Smooth muscle cell (in vitro differentiated cells): ENCODE measurements around the gene DPP10. TPM values are rescaled to one million over a fixed set of nuclear protein-coding genes. Genes with fewer than 3 reads are reported as not detected.

Experiments used
- DNase-seq: peaks from one replicate; lab custom pipeline; 2025; ENCODE audit not compliant: unreplicated experiment; lab: John Stamatoyannopoulos, UW
- H2AFZ ChIP-seq: fragments of 200-600 bp; sonication (generic); 2 replicates; pipeline ENCODE4 v1.6.0; 2016; ENCODE audit warnings: antibody characterized with exemption, low read depth, mild to moderate bottlenecking
- H3F3A ChIP-seq: fragments of 200-600 bp; sonication (generic); 2 replicates; pipeline ENCODE4 v1.6.0; 2017; ENCODE audit warnings: antibody characterized with exemption, low read depth
- H3K27ac ChIP-seq: fragments of 200-600 bp; sonication (generic); 2 replicates; pipeline ENCODE4 v1.5.1; 2016; ENCODE audit warnings: low read depth, mild to moderate bottlenecking
- H3K27me3 ChIP-seq: fragments of 200-600 bp; sonication (generic); 2 replicates; pipeline ENCODE4 v1.6.1; 2016; ENCODE audit warnings: low read depth, mild to moderate bottlenecking
- H3K36me3 ChIP-seq: fragments of 200-600 bp; sonication (generic); 2 replicates; pipeline ENCODE4 v1.5.1; 2016; ENCODE audit warnings: low read depth
- H3K4me1 ChIP-seq: fragments of 200-600 bp; sonication (generic); 2 replicates; pipeline ENCODE4 v1.5.1; 2016; ENCODE audit warnings: low read depth
- H3K4me2 ChIP-seq: fragments of 200-600 bp; sonication (generic); 2 replicates; pipeline ENCODE4 v1.6.0; 2016; ENCODE audit warnings: mild to moderate bottlenecking
- H3K4me3 ChIP-seq: fragments of 200-600 bp; sonication (generic); 2 replicates; pipeline ENCODE4 v1.5.1; 2016; ENCODE audit warnings: mild to moderate bottlenecking
- H3K79me2 ChIP-seq: fragments of 200-600 bp; sonication (generic); 2 replicates; pipeline ENCODE4 v1.6.0; 2016; ENCODE audit warnings: low read depth, mild to moderate bottlenecking
- H3K9ac ChIP-seq: fragments of 200-600 bp; sonication (generic); 2 replicates; pipeline ENCODE4 v1.6.0; 2016; ENCODE audit warnings: low read depth
- H3K9me3 ChIP-seq: fragments of 200-600 bp; sonication (generic); replicated peaks from 2 replicates; pipeline ENCODE4 v1.5.1; 2016; ENCODE audit warnings: low read depth
- H4K20me1 ChIP-seq: fragments of 200-600 bp; sonication (generic); 2 replicates; pipeline ENCODE4 v1.6.0; 2016; ENCODE audit warnings: low read depth
- CTCF ChIP-seq: fragments of 200-600 bp; sonication (generic); IDR thresholded peaks from 2 replicates; pipeline ENCODE4 v1.5.1; 2017; ENCODE audit warnings: borderline replicate concordance, mild to moderate bottlenecking, antibody characterized with exemption; ENCODE audit not compliant: insufficient read depth, poor library complexity, severe bottlenecking
- WGBS: methylation state at CpG from one replicate; pipeline ENCODE4 v1.1.7; 2016; ENCODE audit warnings: low lambda C conversion rate; 5-methylcytosine and 5-hydroxymethylcytosine counted together
- polyA plus RNA-seq: library from polyadenylated mRNA; unstranded; fragments of >200 nt; fragmentation: Nextera tagmentation; extraction: Ambion mirVana; gene quantifications from 2 replicates; pipeline ENCODE4 v1.2.1, GENCODE V29; 2016
- total RNA-seq: library from RNA; depleted of rRNA; stranded (reverse); fragments of >200 nt; gene quantifications from 2 replicates; pipeline ENCODE4 v1.2.3, GENCODE V29; 2014

The DPP10 gene
- total and polyA plus RNA-seq, 2 experiments from 2014 or later, result 3.6 TPM; not detected in 1

GRCh38 chr2:114525955-114526354 is 83.5 kb downstream of the DPP10 start:
- no peaks in the 10 kb centered on the region for H3K79me2 ChIP-seq
- no peak overlapping the region for H3K4me2 ChIP-seq
- no peaks in the 10 kb centered on the region for H3K36me3 ChIP-seq
- H3K9me3 ChIP-seq, result no peaks in the 10 kb centered on the region
- H3K4me3 ChIP-seq, result no peak overlapping the region
- no peak overlapping the region for H3K27ac ChIP-seq
- no peak overlapping the region for H3K9ac ChIP-seq
- H3F3A ChIP-seq, result no peaks in the 10 kb centered on the region
- H3K27me3 ChIP-seq, result peaks cover 67% of the 10 kb centered on the region
- no peak overlapping the region for H2AFZ ChIP-seq
- WGBS, result 91% methylated on average over 4 of the region's 4 CpGs
- TF ChIP-seq CTCF, result no peak
- DNase-seq, result no peak
- no peaks in the 10 kb centered on the region for H4K20me1 ChIP-seq
- no peaks in the 10 kb centered on the region for H3K4me1 ChIP-seq

- no peaks in the 10 kb centered on the region for H3K79me2 ChIP-seq
- no peaks in the 10 kb centered on the region for H3F3A ChIP-seq
- no peaks in the 10 kb centered on the region for H4K20me1 ChIP-seq
- no peak for DNase-seq
- no peaks in the 10 kb centered on the region for H3K4me1 ChIP-seq
- H3K4me3 ChIP-seq, result no peak overlapping the region
- H3K27me3 ChIP-seq, result peaks cover 67% of the 10 kb centered on the region
- TF ChIP-seq CTCF, result no peak
- H3K9me3 ChIP-seq, result no peaks in the 10 kb centered on the region
- H2AFZ ChIP-seq, result no peak overlapping the region
- no peak overlapping the region for H3K9ac ChIP-seq
- H3K36me3 ChIP-seq, result no peaks in the 10 kb centered on the region
- WGBS, result 80% methylated on average over 1 of the region's 1 CpG
- H3K4me2 ChIP-seq, result no peak overlapping the region
- no peak overlapping the region for H3K27ac ChIP-seq
These were observed 84.4 kb downstream of the DPP10 start for GRCh38 chr2:114526841-114527240.

- Histone ChIP-seq H3K9ac (no peak overlapping the region), H3K27ac (no peak overlapping the region), H2AFZ (no peak overlapping the region), H3F3A (no peaks in the 10 kb centered on the region), H3K27me3 (peaks cover 67% of the 10 kb centered on the region), H3K36me3 (no peaks in the 10 kb centered on the region), H4K20me1 (no peaks in the 10 kb centered on the region), H3K4me2 (no peak overlapping the region), H3K4me3 (no peak overlapping the region), H3K9me3 (no peaks in the 10 kb centered on the region), H3K79me2 (no peaks in the 10 kb centered on the region), H3K4me1 (no peaks in the 10 kb centered on the region)
- TF ChIP-seq CTCF, result no peak
- 86% methylated on average over 9 of the region's 9 CpGs for whole genome bisulfite sequencing
- no peak for DNase-seq
These were observed 85.0 kb downstream of the DPP10 start for GRCh38 chr2:114527330-114527983.
